Measurements from ENCODE around the gene CEP131. TPM values are rescaled to one million over a fixed set of nuclear protein-coding genes. Genes with fewer than 3 reads are reported as not detected.

The CEP131 gene
- total RNA-seq, 6 experiments from 2014 or later = 1.5 to 4.3 (median 2.1) TPM

DNA sequence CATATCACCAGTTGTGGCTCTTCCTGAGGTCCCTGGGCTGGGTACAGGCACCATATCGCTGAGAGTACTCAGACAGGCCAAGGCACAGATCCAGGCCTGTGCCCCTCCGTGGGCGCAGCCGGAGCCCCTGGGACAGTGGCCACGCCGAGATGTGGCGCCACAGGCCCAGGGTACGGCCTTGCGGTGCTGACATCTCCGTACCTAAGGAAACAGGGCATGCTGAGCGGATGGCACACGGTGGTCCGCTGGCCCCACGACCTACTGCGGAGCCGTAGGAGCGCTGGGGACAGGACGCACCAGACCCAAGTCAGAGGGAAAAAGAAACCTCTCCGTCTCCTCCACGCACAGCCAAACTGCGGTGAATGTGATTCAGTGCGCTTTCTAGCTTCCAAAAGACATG, 42.8 kb upstream of the CEP131 start:
- no peaks in the 10 kb centered on the region for H3K9me3 ChIP-seq
- intact Hi-C loops (cut with DNase I) = no loop called here
- 100% methylated on average over 8 of the region's 22 CpGs for WGBS (ENCODE audit: insufficient coverage, low coverage, low lambda C conversion rate, missing lambda C conversion rate)
- no peak for TF ChIP-seq POLR2A (IDR thresholded peaks at IDR 0.05)
- TF ChIP-seq CTCF (IDR thresholded peaks at IDR 0.05) = no peak
- DNase-seq (no peak), ATAC-seq (no peak)
- H3K4me3 ChIP-seq = no peak overlapping the region
- H3K27me3 ChIP-seq = no peaks in the 10 kb centered on the region
- no peak overlapping the region for H3K27ac ChIP-seq
- peaks cover 0 to 79% (median 26%) of the 10 kb centered on the region in 4 donors for H3K36me3 ChIP-seq
- H3K4me1 ChIP-seq = no peaks in the 10 kb centered on the region

DNA sequence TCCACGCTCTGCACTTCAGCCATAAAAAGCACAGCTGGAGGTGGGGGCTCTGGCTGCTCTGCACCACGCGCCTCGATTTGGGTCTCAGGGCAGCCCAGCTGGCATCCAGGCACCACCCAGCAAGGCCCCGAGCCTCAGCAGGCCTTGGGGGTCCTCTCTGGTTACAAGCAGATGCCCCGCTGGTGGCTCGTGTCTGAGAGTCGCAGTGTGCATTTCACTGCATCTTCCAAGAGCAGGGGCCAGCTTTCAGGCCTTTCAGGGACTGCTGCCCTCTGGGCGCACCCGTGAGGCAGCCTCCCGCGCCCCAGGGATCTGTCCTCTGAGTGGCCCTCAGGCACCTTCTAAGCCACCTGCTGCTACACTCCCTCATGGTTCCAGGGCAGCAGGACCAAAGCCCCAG, 41.9 kb upstream of the CEP131 start:
- no CpG with 5 or more reads among the region's 12 CpGs for WGBS (ENCODE audit: insufficient coverage, low coverage, low lambda C conversion rate, missing lambda C conversion rate)
- ATAC-seq (no peak), DNase-seq (no peak)
- H3K27ac ChIP-seq = no peak overlapping the region
- H3K27me3 ChIP-seq = no peaks in the 10 kb centered on the region
- H3K4me1 ChIP-seq = no peaks in the 10 kb centered on the region
- intact Hi-C loops (cut with DNase I) = no loop called here
- TF ChIP-seq POLR2A (IDR thresholded peaks at IDR 0.05) (no peak), CTCF (IDR thresholded peaks at IDR 0.05) (no peak)
- peaks cover 0 to 78% (median 30%) of the 10 kb centered on the region in 4 donors for H3K36me3 ChIP-seq
- no peak overlapping the region for H3K4me3 ChIP-seq
- H3K9me3 ChIP-seq = no peaks in the 10 kb centered on the region

GRCh38 chr17:81263371-81264181, 40.8 kb upstream of the CEP131 start:
- WGBS (ENCODE audit: insufficient coverage, low coverage, low lambda C conversion rate, missing lambda C conversion rate) = 90% methylated on average over 2 of the region's 40 CpGs
- H3K4me3 ChIP-seq = no peak overlapping the region
- H3K4me1 ChIP-seq = no peaks in the 10 kb centered on the region
- H3K9me3 ChIP-seq = no peaks in the 10 kb centered on the region
- TF ChIP-seq CTCF (IDR thresholded peaks at IDR 0.05) (no peak), POLR2A (IDR thresholded peaks at IDR 0.05) (no peak)
- no peaks in the 10 kb centered on the region for H3K27me3 ChIP-seq
- DNase-seq = no peak
- ATAC-seq = no peak
- intact Hi-C loops (cut with DNase I) = no loop called here
- H3K27ac ChIP-seq = no peak overlapping the region
- peaks cover 0 to 79% (median 29%) of the 10 kb centered on the region in 4 donors for H3K36me3 ChIP-seq

GRCh38 chr17:81261582-81262336, 39.0 kb upstream of the CEP131 start:
- Histone ChIP-seq H3K27ac (no peak overlapping the region), H3K4me3 (no peak overlapping the region), H3K4me1 (no peaks in the 10 kb centered on the region), H3K36me3 (peaks cover 0 to 82% (median 27%) of the 10 kb centered on the region in 4 donors), H3K27me3 (no peaks in the 10 kb centered on the region), H3K9me3 (no peaks in the 10 kb centered on the region)
- TF ChIP-seq POLR2A (IDR thresholded peaks at IDR 0.05) = no peak
- TF ChIP-seq CTCF (IDR thresholded peaks at IDR 0.05) = no peak
- ATAC-seq (no peak), DNase-seq (no peak)
- WGBS (ENCODE audit: insufficient coverage, low coverage, low lambda C conversion rate, missing lambda C conversion rate) = 90% methylated on average over 2 of the region's 36 CpGs
- intact Hi-C loops (cut with DNase I) = no loop called here
